Gastroesophageal sphincter (tissue), 4 donors: Measurements from ENCODE around the gene PITPNM1. TPM values are rescaled to one million over a fixed set of nuclear protein-coding genes. Genes with fewer than 3 reads are reported as not detected.

ENCODE experiments used
- ATAC-seq: fragments of 150-250 bp; one replicate; pipeline ENCODE4 v1.9.1; 2016; ENCODE audit warnings: mild to moderate bottlenecking, moderate library complexity
- H3K27ac ChIP-seq, 4 donors: fragments of 200-600 bp; sonication (generic) in 3 of 4; 1 replicate in 3 of 4; 2 replicates in 1 of 4; pipeline ENCODE4 v1.5.1; 2016 to 2019
- H3K27me3 ChIP-seq: fragments of 200-600 bp; sonication (generic); one replicate; pipeline ENCODE4 v1.5.1; 2019
- H3K36me3 ChIP-seq, 2 donors: fragments of 200-600 bp; sonication (generic); one replicate each; pipeline ENCODE4 v1.5.1; 2019; ENCODE audit warnings: control low read depth in 1 of 2
- H3K4me1 ChIP-seq, 3 donors: fragments of 200-600 bp; sonication (generic); 1 replicate in 2 of 3; 2 replicates in 1 of 3; pipeline ENCODE4 v1.5.1; 2016 to 2019; ENCODE audit warnings: control low read depth in 2 of 3
- H3K4me3 ChIP-seq, 2 donors: fragments of 200-600 bp; sonication (generic); one replicate each; pipeline ENCODE4 v1.5.1; 2019; ENCODE audit warnings: mild to moderate bottlenecking in 1 of 2, moderate library complexity in 1 of 2
- H3K9me3 ChIP-seq, 3 donors: fragments of 200-600 bp; sonication (generic); one replicate each; pipeline ENCODE4 v1.5.1; 2017 to 2019; ENCODE audit warnings: control low read depth in 2 of 3
- CTCF ChIP-seq, 4 experiments: fragments of 200-600 bp in 2 of 4; fragments of 450-650 bp in 2 of 4; sonication (generic) in 1 of 4; IDR thresholded peaks; one replicate each; pipeline ENCODE4 v1.5.1; 2017 to 2019; ENCODE audit warnings: antibody characterized with exemption in 4 of 4, mild to moderate bottlenecking in 2 of 4, moderate library complexity in 2 of 4
- EP300 ChIP-seq: sonication (generic); formaldehyde crosslinking; IDR thresholded peaks from one replicate; pipeline ENCODE4 v1.6.1; 2017; ENCODE audit warnings: antibody characterized with exemption, mild to moderate bottlenecking
- POLR2A ChIP-seq, 2 donors: fragments of 450-650 bp; IDR thresholded peaks; one replicate each; pipeline ENCODE4 v1.6.1; 2017; ENCODE audit warnings: antibody characterized with exemption in 2 of 2, mild to moderate bottlenecking in 2 of 2, moderate library complexity in 1 of 2
- POLR2AphosphoS5 ChIP-seq: sonication (generic); formaldehyde crosslinking; IDR thresholded peaks from one replicate; pipeline ENCODE4 v1.6.1; 2017; ENCODE audit warnings: antibody characterized with exemption
- WGBS, 2 donors: methylation state at CpG; one replicate each; pipeline ENCODE4 v1.1.5; 2018; ENCODE audit warnings: low coverage in 1 of 2; 5-methylcytosine and 5-hydroxymethylcytosine counted together
- total RNA-seq, 4 donors: library from RNA; depleted of rRNA; stranded (reverse); fragments of >200 nt; gene quantifications; one replicate each; pipeline ENCODE4 v1.1.0, GENCODE V29; 2016

The PITPNM1 gene
- total RNA-seq, 4 donors from 2014 or later = 9.5 to 18.7 (median 15.4) TPM

DNA sequence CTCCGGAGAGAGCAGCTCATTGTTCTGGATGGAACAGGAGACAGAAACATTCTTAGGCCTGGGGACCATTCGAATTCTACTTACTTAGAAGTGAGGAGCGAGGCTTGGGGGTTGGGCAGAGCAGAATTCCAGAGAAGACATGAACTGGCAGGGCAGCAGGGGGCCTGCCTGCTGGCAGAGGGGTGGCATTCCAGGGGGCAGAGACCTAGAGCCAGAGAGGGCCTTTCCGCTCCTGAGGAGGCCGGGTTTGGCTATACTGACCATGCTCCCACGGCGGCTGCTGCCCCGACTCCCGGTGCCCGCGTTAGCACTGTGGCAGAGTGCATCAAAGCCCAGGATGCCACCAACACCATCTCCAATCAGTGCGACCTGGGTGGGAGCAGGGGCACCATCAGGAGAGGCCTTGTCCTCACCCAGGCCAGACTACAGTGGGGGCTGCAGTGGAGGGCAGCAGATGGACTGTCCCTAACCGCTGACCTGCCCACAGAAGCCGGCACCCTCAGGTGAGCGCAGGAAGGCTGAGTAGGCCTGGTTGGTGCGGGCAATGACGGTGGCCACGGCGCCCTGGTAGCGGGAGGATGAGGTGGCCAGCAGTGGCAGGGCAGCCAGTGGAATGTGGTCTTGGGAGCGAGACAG, 7.4 kb downstream of the PITPNM1 start:
- no peak overlapping the region for H3K4me3 ChIP-seq
- peaks cover 8% of the 10 kb centered on the region for H3K27me3 ChIP-seq
- peaks cover 0 to 86% of the 10 kb centered on the region in 2 donors for H3K36me3 ChIP-seq
- no peak for TF ChIP-seq POLR2A (IDR thresholded peaks at IDR 0.05)
- TF ChIP-seq EP300 = no peak
- TF ChIP-seq CTCF (IDR thresholded peaks at IDR 0.05) = no peak
- TF ChIP-seq POLR2AphosphoS5 = no peak
- WGBS, 2 donors = no CpG with 5 or more reads among the region's 21 CpGs
- no peaks in the 10 kb centered on the region for H3K9me3 ChIP-seq
- no peaks in the 10 kb centered on the region for H3K4me1 ChIP-seq
- no peak for ATAC-seq
- no peak overlapping the region for H3K27ac ChIP-seq

- Histone ChIP-seq H3K9me3 (no peaks in the 10 kb centered on the region), H3K4me3 (no peak overlapping the region), H3K36me3 (peaks cover 0 to 87% of the 10 kb centered on the region in 2 donors), H3K27ac (no peak overlapping the region), H3K27me3 (no peaks in the 10 kb centered on the region), H3K4me1 (peaks cover 0 to 12% (median 0%) of the 10 kb centered on the region in 3 donors)
- ATAC-seq = no peak
- WGBS, 2 donors = 90 to 100% methylated on average over 1 to 5 of the region's 12 CpGs
- TF ChIP-seq POLR2A (IDR thresholded peaks at IDR 0.05) (no peak), CTCF (IDR thresholded peaks at IDR 0.05) (no peak), EP300 (no peak), POLR2AphosphoS5 (no peak)
Measured at GRCh38 chr11:67496113-67496512, 9.1 kb downstream of the PITPNM1 start.

DNA sequence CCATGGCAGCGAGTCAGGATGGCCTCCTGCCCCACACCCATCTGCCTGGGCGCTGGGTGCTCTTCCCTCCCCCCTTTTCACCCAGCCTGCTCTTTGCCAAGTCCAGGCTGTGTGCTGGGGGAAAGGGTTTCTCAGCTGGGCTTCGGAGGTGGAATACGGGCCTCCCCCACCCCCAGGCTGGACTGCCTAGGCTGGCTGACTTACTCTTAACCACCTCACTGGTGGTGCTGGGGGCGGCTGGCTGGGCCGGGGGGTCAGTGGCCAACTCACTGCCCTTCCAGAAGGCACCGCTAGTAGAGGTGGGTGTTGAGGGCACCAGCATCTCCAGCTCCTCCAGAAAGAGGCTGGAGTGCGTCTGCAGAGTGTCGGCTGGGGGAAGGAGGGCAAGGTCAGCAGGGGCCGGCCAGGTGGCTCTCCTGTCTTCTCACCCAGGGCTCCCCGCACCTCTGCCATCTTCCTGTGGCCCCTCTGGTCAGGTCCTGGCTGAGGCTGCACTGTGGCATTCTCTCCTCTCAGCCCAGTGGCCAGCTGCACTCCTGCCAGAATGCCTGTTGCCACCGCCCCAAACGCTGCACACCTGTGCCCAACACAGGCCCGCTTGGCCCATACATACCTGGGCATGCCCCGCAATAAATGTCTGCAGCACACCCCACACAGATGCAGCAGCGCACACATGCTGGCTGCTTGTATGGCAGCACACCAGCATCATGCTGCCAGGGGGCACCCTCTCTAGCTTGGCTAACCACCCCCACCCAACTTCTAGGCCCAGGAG, 9.7 kb downstream of the PITPNM1 start:
- Histone ChIP-seq H3K36me3 (peaks cover 0 to 89% of the 10 kb centered on the region in 2 donors), H3K27ac (no peak overlapping the region), H3K9me3 (no peaks in the 10 kb centered on the region), H3K4me1 (peaks cover 0 to 19% (median 0%) of the 10 kb centered on the region in 3 donors), H3K4me3 (no peak overlapping the region), H3K27me3 (no peaks in the 10 kb centered on the region)
- 80% methylated on average over 1 of the region's 16 CpGs; no CpG with 5 or more reads in 1 of the 2 donors for WGBS, 2 donors
- no peak for TF ChIP-seq POLR2AphosphoS5
- no peak for TF ChIP-seq CTCF (IDR thresholded peaks at IDR 0.05)
- no peak for TF ChIP-seq EP300
- TF ChIP-seq POLR2A (IDR thresholded peaks at IDR 0.05) = no peak
- no peak for ATAC-seq

GRCh38 chr11:67494371-67495233, 10.6 kb downstream of the PITPNM1 start:
- Histone ChIP-seq H3K27me3 (no peaks in the 10 kb centered on the region), H3K4me1 (peaks cover 0 to 20% (median 0%) of the 10 kb centered on the region in 3 donors), H3K27ac (no peak overlapping the region), H3K4me3 (no peak overlapping the region), H3K36me3 (peaks cover 0 to 89% of the 10 kb centered on the region in 2 donors), H3K9me3 (no peaks in the 10 kb centered on the region)
- no peak for ATAC-seq
- no peak for TF ChIP-seq EP300
- no peak for TF ChIP-seq POLR2A (IDR thresholded peaks at IDR 0.05)
- no peak for TF ChIP-seq CTCF (IDR thresholded peaks at IDR 0.05)
- no peak for TF ChIP-seq POLR2AphosphoS5
- WGBS, 2 donors = 85 to 92% methylated on average over 5 to 14 of the region's 59 CpGs
